GM23338 (cell line): ENCODE results near the gene PSMB2. TPM values are rescaled to one million over a fixed set of nuclear protein-coding genes. Genes with fewer than 3 reads are reported as not detected.

Experiments
- ATAC-seq: fragments of 200-7000 bp; cut with Tn5 transposase; 3 replicates; pipeline ENCODE4 v1.9.1; 2020
- DNase-seq: peaks from one replicate; pipeline ENCODE4 v3.0.0-alpha.2; 2015; ENCODE audit warnings: low spot score
- H2AFZ ChIP-seq: fragments of 200-600 bp; sonication (generic); 2 replicates; pipeline ENCODE4 v1.8.0; 2016; ENCODE audit warnings: antibody characterized with exemption, mild to moderate bottlenecking, moderate library complexity
- H3F3A ChIP-seq: fragments of 200-600 bp; sonication (generic); replicated peaks from 2 replicates; pipeline ENCODE4 v1.8.0; 2017; ENCODE audit warnings: antibody characterized with exemption, mixed run types, low read depth
- H3K27ac ChIP-seq: fragments of 200-600 bp; sonication (generic); 2 replicates; pipeline ENCODE4 v1.6.1; 2016; ENCODE audit warnings: low read depth
- H3K27me3 ChIP-seq: fragments of 200-600 bp; sonication (generic); 2 replicates; pipeline ENCODE4 v1.8.0; 2016; ENCODE audit warnings: mild to moderate bottlenecking, mixed run types, moderate library complexity; ENCODE audit not compliant: insufficient read depth
- H3K36me3 ChIP-seq: fragments of 200-600 bp; sonication (generic); 2 replicates; pipeline ENCODE4 v1.8.0; 2016; ENCODE audit warnings: mild to moderate bottlenecking; ENCODE audit not compliant: insufficient read depth
- H3K4me1 ChIP-seq: fragments of 200-600 bp; sonication (generic); 2 replicates; pipeline ENCODE4 v1.8.0; 2016; ENCODE audit warnings: mild to moderate bottlenecking, moderate library complexity; ENCODE audit not compliant: insufficient read depth
- H3K4me2 ChIP-seq: fragments of 200-600 bp; sonication (generic); 2 replicates; pipeline ENCODE4 v1.7.1; 2017; ENCODE audit warnings: mixed run types
- H3K4me3 ChIP-seq: fragments of 200-600 bp; sonication (generic); 2 replicates; pipeline ENCODE4 v1.6.1; 2016; ENCODE audit warnings: mixed run types
- H3K79me2 ChIP-seq: fragments of 200-600 bp; sonication (generic); replicated peaks from 2 replicates; pipeline ENCODE4 v1.8.0; 2017; ENCODE audit warnings: mild to moderate bottlenecking; ENCODE audit not compliant: insufficient read depth
- H3K9me2 ChIP-seq: fragments of 200-600 bp; sonication (generic); 2 replicates; pipeline ENCODE4 v1.8.0; 2017; ENCODE audit not compliant: insufficient read depth
- H4K20me1 ChIP-seq: fragments of 200-600 bp; sonication (generic); replicated peaks from 2 replicates; pipeline ENCODE4 v1.8.0; 2017; ENCODE audit warnings: mild to moderate bottlenecking; ENCODE audit not compliant: insufficient read depth
- H3K27ac Mint-ChIP-seq: 2 replicates; pipeline ENCODE4 v1.8.0; 2020; ENCODE audit warnings: inconsistent platforms, mild to moderate bottlenecking, moderate library complexity, mixed read lengths
- H3K27me3 Mint-ChIP-seq: 3 replicates; pipeline ENCODE4 v1.8.0; 2022; ENCODE audit warnings: low read depth, mild to moderate bottlenecking, moderate library complexity, mixed read lengths, inconsistent platforms; ENCODE audit not compliant: insufficient read depth, poor library complexity
- H3K36me3 Mint-ChIP-seq: 3 replicates; pipeline ENCODE4 v1.8.0; 2021; ENCODE audit warnings: low read depth, mild to moderate bottlenecking, inconsistent platforms, moderate library complexity, mixed read lengths
- H3K4me1 Mint-ChIP-seq: 3 replicates; pipeline ENCODE4 v1.8.0; 2020; ENCODE audit warnings: mild to moderate bottlenecking, inconsistent platforms, mixed read lengths
- H3K4me3 Mint-ChIP-seq: 3 replicates; pipeline ENCODE4 v1.8.0; 2021; ENCODE audit warnings: moderate library complexity, mild to moderate bottlenecking, inconsistent platforms, mixed read lengths
- H3K9me3 Mint-ChIP-seq: 3 replicates; pipeline ENCODE4 v1.8.0; 2020; ENCODE audit warnings: moderate library complexity, mild to moderate bottlenecking, inconsistent platforms, mixed read lengths
- CTCF ChIP-seq, 2 experiments: fragments of 200-600 bp in 1 of 2; sonication (generic) in 1 of 2; conservative IDR thresholded peaks; 2 replicates each; pipeline versions ENCODE4 v1.5.1 to v1.6.1; 2016 to 2017; ENCODE audit warnings: antibody characterized with exemption in 2 of 2, low read depth in 2 of 2, mild to moderate bottlenecking in 2 of 2, moderate library complexity in 1 of 2
- ETS1 ChIP-seq: IDR thresholded peaks from 2 replicates; pipeline ENCODE4 v1.6.1; 2016; ENCODE audit warnings: antibody characterized with exemption
- EZH2 ChIP-seq: fragments of 200-600 bp; sonication (generic); IDR thresholded peaks from one replicate; pipeline ENCODE4 v1.8.0; 2017; ENCODE audit warnings: antibody characterized with exemption, mild to moderate bottlenecking, low read depth; ENCODE audit not compliant: unreplicated experiment
- JUNB ChIP-seq: IDR thresholded peaks from one replicate; pipeline ENCODE4 v1.6.1; 2016; ENCODE audit warnings: antibody characterized with exemption; ENCODE audit not compliant: unreplicated experiment
- NANOG ChIP-seq: IDR thresholded peaks from 2 replicates; pipeline ENCODE4 v1.6.1; 2016; ENCODE audit warnings: antibody characterized with exemption, borderline replicate concordance
- POLR2AphosphoS5 ChIP-seq: IDR thresholded peaks from 2 replicates; pipeline ENCODE4 v1.6.1; 2016; ENCODE audit warnings: antibody characterized with exemption, low read depth
- REST ChIP-seq: IDR thresholded peaks from one replicate; pipeline ENCODE4 v1.6.1; 2018; ENCODE audit warnings: antibody characterized with exemption; ENCODE audit not compliant: unreplicated experiment
- STAT1 ChIP-seq: IDR thresholded peaks from one replicate; pipeline ENCODE4 v1.6.1; 2016; ENCODE audit warnings: antibody characterized with exemption; ENCODE audit not compliant: unreplicated experiment
- ZNF114 ChIP-seq: fragments of 250-450 bp; sonication (Bioruptor Pico); IDR thresholded peaks from 2 replicates; pipeline ENCODE4 v1.5.0; 2020; ENCODE audit warnings: mild to moderate bottlenecking, moderate library complexity
- ZNF331 ChIP-seq: fragments of 250-450 bp; sonication (Bioruptor Pico); IDR thresholded peaks from 2 replicates; pipeline ENCODE4 v1.5.0; 2020; ENCODE audit warnings: low read depth, mild to moderate bottlenecking, moderate library complexity
- ZNF462 ChIP-seq: fragments of 250-450 bp; sonication (Bioruptor Pico); IDR thresholded peaks from 2 replicates; pipeline ENCODE4 v1.5.0; 2020; ENCODE audit warnings: mild to moderate bottlenecking, moderate library complexity
- polyA plus RNA-seq: library from polyadenylated mRNA; unstranded; fragments of >200 nt; fragmentation: Nextera tagmentation; extraction: Ambion mirVana; gene quantifications from 2 replicates; pipeline ENCODE4 v1.2.1, GENCODE V29; 2016
- total RNA-seq: library from RNA; depleted of rRNA; stranded (reverse); fragments of >200 nt; shearing (Covaris generic); gene quantifications from 2 replicates; pipeline ENCODE4 v1.2.3, GENCODE V29; 2014

The PSMB2 gene
- total and polyA plus RNA-seq, 2 experiments from 2014 or later, result 68.2 to 147 TPM

- no peak for TF ChIP-seq ZNF462 (CRISPR knock-in tag)
- no peak for TF ChIP-seq POLR2AphosphoS5
- no peak for TF ChIP-seq JUNB
- TF ChIP-seq NANOG, result no peak
- no peak for TF ChIP-seq ZNF114 (CRISPR knock-in tag)
- TF ChIP-seq ETS1, result no peak
Observed at GRCh38 chr1:35631396-35631795, 9.9 kb downstream of the PSMB2 start (continued).

- DNase-seq (no peak), ATAC-seq (no peak)
- H3K36me3 Mint-ChIP-seq, result peaks cover 66% of the 10 kb centered on the region
- Histone ChIP-seq H3K4me3 (no peak overlapping the region), H3K27me3 (no peaks in the 10 kb centered on the region), H3K4me1 (peaks cover 2% of the 10 kb centered on the region; the same call in 1 of the 2 replicates), H3K79me2 (peaks cover 65% of the 10 kb centered on the region), H3F3A (0 out of 2 replicates have a peak, but pooled peaks cover 2% of the 10 kb centered on the region), H3K9me2 (no peaks in the 10 kb centered on the region), H2AFZ (no peak overlapping the region), H3K27ac (no peak overlapping the region), H4K20me1 (peaks cover 49% of the 10 kb centered on the region), H3K36me3 (peaks cover 49% of the 10 kb centered on the region), H3K4me2 (no peak overlapping the region)
- peaks cover 1% of the 10 kb centered on the region for H3K27me3 Mint-ChIP-seq
- no peak overlapping the region for H3K4me3 Mint-ChIP-seq
- H3K27ac Mint-ChIP-seq, result no peak overlapping the region
- no peaks in the 10 kb centered on the region; the same call in 2 of the 3 replicates for H3K4me1 Mint-ChIP-seq
- H3K9me3 Mint-ChIP-seq, result no peaks in the 10 kb centered on the region
- TF ChIP-seq ZNF114 (CRISPR knock-in tag) (no peak), REST (no peak), EZH2 (no peak), NANOG (no peak), ZNF331 (no peak), POLR2AphosphoS5 (no peak), STAT1 (no peak), CTCF (conservative IDR thresholded peaks at IDR 0.05; ENCODE audit: low read depth in 2 of 2) (no peak), ETS1 (no peak)
Observed at GRCh38 chr1:35629051-35629450, 12.3 kb downstream of the PSMB2 start.
